Ecto neural progenitor cell (in vitro differentiated cells): ENCODE measurements around the gene SNRNP48.

Experiments used
- DNase-seq: peaks from one replicate; pipeline ENCODE4 v3.0.0-alpha.2; 2018; ENCODE audit warnings: low spot score

Gene SNRNP48

DNA sequence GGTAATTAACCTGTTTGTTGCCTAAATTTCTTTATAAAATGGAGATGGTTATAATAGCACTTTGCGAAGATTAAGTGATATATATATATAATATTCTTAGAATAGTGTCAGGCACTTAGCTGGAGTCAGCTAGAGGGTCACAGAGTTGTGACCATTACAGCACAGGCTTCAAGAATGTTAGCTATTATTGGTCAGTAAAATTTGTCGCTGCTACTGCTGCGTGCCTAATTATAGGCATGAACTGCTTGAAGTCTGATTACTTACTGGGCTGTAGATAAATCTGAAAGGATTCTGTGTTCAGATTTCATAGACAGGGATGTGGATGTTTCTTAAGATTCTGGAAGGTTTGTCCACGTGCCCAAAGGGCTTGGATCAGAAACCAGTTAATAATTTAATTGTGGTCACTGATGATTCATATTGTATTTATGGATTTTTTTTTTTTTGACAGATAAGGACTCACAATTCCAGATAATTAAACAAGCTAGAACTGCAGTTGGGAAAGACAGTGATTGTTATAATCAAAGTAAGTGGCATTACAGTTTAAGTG, 4.7 kb downstream of the SNRNP48 start:
- DNase-seq = no peak

DNA sequence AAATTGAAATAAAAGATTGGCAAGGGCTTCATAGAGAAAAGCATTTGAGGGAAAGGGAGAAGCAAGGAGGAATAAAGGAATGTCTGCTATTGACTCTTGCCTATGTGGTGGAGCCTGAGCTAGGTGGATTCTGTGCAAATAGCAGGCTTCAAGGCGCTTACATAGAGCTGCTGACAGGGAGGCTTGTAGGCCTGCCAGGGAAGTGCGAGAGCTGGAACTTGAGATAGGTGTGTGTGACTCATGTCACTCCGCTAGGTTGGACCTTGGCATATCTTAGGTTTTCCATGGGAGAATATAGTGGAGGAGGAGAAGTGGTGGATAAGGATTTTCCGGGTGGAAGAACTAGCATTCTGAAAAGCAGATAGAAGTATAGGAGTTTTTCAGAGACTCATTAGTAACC, 14.0 kb downstream of the SNRNP48 start:
- DNase-seq = no peak

DNA sequence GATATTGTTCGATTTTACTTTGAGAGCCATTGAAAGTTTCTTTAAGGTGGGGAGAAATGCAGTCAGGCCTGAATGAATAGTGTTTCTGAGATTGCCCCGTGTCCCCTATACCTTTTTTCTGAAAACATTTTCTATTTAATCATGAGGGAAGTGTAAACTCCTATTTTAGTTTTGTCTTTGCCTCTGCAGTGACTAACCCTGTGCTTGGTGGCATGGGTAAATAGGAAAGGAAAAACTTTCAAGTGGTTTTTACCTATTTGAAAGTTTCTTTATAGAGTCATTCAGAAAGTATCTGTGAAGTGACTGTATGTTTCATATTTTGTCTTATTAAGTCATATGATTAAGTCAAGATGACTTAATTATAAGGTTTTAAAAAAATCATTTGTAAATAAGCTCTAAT, 14.5 kb downstream of the SNRNP48 start:
- no peak for DNase-seq

DNA sequence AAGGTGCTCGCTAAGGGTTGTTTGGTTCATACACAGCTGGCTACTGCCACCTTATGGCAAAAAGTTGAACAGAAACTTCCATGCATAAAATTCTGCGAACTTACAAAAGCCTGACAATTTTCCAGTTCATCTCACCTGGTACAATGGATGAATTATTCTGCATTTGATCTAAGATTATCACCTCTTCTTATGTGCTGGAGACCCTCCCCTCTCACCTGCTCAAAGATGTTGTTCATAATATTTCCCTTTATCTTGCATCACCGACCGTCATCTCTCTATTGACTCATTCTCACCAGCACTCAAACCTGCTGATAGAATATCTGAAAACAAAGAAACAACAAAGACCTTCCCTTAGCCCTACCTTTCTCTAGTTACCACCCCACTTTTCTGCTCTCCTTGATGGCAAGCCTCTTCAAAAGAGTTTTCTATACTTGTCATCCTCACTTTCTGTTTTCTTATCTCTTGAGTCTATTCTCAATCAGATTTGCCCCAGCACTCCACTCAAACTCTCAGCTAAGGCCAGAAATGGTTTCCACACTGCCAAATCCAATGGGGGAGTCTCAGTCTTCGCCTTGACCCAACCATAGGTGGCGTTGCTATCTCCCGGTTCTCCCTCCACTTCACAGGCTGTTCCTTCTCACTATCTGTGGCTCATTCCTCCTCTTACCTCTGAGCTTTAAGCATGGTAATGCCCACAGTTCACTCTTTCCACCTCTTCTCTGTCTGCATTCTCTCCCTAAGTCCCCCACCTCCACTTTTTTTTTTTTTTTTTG, 25.8 kb downstream of the SNRNP48 start:
- no peak for DNase-seq

DNA sequence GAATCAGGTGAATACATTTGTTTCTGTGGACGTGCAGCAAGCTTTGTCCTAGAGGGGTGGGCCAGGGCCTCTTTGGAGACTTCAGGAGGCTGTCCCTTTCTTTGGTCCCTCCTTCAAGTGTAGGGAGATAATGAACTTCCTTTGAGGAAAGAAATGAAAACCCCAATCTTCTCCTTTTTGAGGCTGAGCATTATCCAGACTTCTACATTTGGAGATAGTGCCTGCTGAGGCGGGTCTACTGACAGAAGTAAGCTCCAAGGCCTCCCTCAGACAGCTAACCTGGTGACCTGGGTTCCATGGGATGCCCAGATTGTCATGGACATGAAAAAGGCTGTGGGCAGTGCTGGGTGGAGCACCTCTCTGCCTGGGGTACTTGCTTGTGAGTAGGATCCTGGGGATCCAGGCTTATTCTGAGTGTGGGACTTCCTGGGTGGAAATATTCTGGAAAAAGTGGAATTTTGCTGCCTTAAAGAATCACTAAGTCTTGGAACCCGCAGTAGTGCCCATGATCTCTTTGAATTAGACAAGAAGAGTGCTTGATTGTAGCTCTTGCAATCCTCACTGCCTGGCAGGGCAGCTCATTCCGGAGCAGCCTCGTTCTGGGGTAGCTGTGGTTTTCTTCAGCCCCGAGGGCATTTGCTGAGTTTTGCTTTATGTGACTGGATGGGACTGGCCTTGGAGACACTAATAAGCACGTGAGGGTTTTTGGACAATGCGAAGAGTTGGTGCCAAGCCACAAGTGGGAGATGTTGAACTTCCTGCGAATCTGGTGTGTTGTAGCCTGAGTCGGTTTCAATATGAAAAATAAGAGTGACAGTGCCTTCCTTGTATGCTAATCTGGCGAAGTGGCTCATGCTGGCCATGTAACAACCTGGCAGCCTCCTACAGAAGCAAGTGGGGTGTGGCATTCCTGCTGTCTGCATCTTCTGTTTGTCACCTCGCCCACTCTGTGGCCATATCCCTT, 28.1 kb downstream of the SNRNP48 start:
- DNase-seq = no peak

DNA sequence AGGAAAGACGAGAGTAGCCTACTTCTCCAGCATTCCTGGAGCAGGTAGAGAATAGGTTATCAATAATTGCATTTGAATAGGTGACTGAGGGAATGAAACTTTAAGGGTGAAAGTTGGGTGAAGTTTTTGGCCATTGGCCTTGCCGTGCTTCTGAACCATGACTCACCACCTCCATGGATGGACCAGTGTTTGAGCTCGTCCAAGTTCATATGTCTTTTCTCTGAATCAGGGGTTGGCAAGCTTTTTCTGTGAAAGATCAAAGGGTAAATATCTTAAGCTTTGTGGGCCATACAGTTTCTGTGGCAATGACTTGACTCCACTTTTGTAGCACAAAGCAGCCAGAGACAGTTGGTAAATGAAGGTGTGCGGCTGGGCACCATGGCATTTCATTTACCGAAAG, 31.8 kb downstream of the SNRNP48 start:
- DNase-seq = no peak

DNA sequence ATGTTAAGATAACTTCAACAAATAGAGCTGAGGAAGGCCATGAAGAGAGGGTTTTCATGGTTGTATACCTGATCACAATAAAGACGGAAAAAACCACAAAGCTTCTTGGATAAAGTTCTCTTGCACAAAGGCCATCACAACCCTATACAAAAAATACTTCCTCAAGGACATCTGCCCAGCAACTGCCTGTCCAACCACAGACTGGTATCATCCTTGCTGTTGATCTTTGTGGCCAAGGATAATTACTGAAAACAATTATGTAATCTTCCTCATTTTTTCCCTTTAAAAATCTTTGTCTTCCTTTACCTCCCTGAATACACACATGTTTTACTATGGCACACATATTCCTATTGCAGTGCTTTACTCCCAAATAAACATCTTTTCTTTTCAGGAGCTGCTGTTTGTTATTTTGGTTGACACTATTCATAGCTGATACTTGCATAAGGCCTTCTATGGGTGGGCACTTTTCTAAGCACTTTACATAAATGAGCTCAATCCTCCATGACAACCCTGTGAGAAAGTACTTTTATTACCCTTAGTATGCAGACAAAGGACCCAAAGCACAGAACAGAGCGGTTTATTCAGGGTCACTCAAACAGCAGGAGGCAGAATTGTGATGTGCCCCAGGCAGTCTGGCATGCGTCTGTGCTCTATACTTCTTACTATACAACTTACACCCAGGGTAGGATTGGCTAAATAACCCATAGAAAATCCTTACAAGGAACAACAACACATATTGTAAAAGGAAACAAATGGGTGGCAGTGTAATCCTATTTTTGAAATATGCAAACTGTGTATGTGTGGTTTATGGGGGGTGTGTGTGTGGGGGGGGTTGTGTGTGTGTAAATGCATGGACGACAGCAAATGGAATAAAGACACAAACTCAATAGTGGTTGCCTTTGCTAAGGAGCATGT, 35.1 kb downstream of the SNRNP48 start:
- DNase-seq = no peak

DNA sequence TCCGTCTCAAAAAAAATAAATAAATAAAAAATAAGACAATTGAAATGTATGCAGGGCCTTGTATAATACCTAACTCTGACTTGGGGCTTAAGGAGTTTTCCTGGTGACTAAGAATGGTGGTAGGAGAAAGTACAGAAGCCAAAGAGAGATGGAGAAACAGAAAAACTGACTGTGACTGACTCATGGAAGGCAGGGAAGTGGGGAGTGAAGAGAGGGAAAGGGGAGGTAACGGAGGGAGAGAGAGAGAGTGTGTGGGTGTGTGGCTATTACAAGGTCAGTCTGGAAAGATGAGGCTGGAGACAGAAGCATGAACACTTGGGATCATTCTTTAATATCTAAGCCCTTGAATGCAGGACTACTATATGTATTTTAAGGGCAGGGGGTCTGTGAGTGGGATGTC, 38.5 kb downstream of the SNRNP48 start:
- no peak for DNase-seq

DNA sequence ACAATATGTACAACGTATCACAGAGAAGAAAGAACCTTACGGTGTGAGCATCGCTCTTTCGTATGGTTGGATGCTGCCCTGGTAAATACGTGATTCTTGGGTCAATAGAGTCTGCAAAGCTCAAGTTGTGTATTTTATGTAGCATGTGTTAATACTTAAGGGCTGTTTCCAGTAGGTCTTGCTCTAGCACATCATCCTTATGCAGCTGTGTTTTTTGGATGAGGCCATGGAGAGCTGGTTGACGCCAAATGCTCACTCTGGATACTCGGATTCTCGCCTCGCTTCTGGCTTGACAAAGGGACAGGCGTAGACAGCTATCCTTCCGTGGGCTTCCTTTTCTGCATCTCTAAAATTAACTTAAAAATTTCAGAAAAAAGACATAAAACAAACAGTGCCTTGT, 38.9 kb downstream of the SNRNP48 start:
- no peak for DNase-seq

DNA sequence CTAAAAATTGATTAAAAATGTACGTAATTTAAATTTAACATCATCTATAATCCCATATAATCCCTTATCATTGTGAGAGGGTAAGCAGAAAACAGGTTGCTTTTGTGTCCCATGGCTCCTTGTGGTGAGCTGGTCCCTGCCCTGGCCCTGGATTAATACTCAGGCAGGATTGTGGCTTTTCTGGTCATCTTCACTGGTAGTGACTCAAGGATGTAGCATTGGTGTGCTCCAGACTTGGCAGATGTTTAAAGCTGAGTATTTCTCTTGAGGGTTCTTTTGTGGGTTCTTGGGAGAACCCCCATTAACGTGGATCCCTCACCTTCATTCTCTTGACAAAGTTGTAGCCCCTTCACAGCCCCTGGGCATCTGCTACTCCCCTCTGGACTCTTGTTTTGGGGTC, 39.3 kb downstream of the SNRNP48 start:
- DNase-seq = no peak

DNA sequence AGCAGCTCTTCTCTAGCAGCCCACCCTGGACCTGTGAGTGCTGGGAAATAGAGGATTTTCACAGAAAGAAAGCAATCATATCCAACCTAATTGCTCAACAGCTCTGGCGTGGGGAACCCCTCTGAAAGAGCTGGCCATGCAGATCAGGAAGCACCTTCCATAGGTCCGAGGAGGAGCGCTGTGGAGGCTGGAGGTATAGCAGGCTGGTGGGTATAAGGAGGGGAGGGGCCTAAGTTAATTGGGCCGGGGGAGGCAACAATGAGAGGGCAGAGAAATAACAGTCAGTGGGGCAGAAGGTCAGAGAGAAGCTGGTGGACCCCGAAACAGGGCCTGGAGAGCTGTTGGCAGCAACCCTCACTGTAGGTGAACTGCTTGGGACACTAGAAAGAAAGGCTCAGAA, 40.8 kb downstream of the SNRNP48 start:
- no peak for DNase-seq

DNA sequence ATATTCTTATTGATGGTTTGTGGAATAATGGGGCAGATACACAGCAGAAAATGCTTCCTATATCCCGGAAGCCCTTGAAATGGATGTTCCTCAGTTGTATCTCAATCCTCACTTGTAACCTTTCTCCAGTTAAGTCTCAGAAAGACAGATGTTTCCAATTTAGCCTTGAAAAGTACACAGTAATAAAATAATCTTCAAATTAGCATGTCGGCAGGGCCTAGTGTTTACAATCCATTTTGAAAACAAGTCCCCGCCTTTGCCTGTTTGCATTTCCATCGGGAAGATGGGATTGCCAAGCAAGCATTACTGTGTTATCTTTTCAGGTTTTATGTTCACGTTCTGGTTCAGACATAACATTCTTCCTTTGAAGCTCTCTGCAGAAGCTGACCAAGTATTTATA, 41.5 kb downstream of the SNRNP48 start:
- no peak for DNase-seq

DNA sequence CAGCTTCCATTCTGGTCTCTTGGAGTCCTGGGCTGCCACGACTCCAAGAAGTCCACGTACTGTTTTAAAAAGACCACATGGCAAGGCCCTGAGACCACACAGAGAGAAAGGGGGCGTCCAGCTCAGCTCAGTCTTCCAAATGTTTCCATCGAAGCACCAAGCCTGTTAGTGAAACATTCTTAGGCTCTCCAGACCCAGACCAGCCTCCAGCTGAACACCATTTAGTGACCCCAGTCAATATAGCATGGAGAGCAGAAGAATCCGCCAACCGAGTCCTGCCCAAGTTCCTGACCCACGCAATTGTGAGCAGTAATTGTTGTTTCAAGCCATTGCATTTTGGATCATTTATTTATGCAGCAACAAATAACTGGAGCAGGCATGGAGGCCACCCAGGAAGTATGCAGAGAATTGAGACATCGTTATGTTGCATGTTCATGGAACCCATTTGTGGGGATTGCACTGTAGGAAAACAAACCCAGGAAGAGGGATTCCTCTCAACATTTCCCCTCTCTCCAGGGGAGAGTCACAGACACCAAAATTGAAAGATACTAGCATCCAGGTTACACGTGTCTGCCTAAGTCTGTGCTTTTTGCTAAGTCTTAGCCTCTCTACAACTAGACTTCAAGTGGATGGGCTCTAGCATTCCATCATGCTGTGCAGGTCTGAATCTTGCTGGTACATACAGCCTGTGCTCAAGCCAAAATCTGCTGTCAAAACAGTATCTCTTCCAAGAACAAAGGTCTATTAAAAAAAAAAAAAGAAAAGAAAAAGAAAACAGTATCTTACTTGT, 42.7 kb downstream of the SNRNP48 start:
- DNase-seq = no peak

DNA sequence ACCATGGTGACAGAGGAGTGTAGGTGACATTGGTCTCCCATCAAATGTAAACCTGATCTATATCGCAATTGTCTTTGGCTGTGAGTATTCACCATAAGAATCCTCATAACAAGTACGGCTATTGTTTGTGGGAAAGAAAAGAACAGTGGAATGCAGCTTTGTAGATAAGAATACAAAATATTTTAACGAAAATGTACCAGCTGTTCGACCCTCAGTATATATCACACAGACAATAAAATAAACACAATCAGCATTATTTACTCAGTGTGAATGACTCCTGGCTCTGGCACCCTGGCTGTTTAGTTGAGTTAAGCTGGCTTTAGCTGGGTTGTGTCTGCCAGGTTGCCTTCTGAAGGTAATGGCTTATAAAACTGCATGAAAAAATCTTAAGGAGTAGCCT, 43.4 kb downstream of the SNRNP48 start:
- DNase-seq = no peak

DNA sequence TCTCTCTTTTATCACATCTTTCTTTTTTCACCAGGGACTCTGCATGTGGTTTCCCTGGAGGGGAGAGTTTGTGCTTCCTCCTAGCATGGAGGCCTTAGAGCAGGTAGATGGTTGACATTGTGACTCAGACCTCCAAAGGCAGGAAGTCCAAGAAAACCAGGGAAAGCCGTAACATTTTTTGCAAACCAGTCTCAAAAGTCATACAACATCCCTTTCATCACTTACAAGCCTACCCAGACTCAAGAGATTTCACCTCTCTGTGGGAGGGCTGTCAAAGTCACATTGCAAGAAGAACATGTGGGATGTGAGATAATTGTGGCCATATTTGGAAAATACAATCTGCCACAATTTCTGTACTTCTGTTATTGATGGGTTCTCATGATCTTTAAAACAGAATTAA, 46.2 kb downstream of the SNRNP48 start:
- no peak for DNase-seq

DNA sequence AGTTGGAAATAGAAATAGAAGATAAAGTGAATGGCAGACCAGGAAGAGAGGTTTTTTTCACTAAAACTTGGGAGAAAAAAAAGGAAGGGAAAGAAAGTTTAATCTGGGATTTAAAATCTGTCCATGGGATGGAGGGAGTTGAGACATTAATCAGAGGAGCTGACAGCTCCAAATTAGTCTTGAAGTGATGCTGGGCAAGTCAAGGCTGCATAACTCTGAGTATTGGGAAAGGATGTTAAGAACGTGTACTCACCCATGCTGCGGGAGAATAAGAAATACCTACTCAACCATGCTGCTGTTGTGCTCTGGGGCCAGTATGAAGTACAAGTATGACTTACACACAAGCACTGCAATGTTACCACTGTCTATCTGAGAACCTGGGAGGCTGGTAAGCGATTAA, 47.5 kb downstream of the SNRNP48 start:
- no peak for DNase-seq

DNA sequence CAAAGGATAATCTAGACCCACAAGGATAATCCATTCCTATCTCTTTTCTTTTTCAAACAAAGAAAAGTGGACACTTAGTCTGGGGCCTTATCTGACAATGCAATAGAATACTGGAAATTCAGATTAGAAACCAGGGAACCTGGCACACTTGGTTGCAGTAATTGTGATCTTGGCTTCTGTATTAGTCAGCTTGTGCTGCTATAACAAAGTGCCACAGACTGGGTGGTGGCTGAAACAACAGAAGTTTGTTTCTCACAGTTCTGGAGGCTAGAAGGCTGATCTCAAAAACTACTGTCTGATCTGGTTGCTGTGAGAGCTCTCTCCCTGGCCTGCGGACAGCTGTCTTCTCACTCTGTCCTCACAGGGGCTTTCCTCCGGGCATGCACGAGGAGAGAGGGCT, 49.4 kb downstream of the SNRNP48 start:
- no peak for DNase-seq

DNA sequence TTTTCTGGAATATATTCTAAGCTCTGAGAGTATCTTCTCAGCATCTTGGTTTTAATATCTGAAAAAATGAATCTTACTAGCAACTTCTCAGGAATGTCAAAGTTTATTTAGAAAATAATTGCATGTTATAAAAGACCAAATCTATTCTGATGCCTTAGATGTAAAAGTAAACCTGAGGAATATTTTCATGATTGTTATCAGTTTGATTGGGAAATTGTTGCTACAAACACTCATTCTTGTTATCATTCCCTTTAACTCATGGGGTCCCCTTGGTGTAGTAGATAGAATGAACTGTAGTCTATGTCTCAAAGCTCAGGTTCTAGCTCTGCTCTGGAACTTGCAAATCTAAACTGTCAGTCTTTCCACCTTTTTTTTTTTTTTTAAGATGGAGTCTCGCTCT, 50.0 kb downstream of the SNRNP48 start:
- no peak for DNase-seq

DNA sequence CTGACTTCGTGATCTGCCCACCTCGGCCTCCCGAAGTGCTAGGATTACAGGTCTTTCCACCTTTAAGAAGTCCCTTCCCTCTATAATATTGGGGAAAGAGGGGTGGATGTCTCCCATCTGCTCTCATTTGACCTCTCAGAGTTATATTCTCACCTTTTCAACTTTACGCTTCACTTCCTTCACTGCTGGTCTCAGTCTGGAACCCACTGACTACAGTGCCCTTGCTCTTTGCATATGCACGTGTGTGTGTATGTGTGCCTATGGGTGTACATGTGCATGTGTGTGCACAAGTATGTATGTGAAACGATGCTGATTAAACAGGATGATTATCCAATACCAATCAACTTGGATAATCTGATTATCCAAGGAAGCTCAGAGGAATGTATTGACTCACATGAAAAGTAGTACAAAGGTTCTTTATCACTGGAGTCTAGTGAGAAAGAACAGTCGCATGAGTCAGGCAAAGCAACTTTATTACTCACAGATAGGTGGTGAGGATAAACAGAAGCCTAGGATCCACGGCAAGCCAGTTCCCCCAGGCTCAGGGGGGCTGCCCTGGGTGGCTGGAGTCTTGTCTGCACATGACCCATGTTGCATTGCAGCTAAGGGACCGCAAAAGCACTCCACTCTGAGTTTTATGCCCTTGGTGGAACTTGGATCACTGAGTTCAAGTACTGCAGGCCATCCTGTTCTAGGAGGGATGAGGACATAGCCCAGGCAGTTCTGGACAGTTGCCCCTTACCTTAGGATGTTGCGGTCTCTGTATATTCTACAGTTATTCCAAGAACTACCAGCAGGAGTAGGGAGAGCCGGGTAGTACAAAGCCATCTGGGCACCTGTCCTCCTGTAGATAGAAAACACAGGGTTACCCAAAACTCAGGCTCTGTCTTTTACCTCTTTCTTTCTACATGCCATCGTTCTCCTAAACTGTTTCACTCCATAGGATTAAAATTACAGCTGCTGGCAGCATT, 50.9 kb downstream of the SNRNP48 start:
- no peak for DNase-seq

DNA sequence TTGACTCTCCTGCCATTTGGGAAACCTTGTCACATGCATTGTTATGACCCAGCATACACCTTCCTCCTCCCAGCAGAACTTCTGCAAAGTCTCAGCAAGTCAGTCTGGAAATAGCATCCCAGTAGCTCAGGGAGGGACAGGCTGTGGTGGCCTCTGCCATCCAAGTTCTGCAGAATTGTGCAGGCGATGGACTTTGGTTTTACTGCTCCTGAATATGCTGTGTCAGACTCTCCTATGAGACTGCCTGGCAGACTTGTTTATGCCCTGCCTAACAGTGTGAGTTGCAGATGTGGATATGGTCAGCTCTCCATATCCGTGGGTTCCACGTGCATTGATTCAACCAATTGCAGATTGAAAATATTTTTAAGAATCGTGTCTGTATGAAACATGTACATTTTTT, 52.8 kb downstream of the SNRNP48 start:
- DNase-seq = no peak
